NB4 (cell line): ENCODE results near the gene ADAMTS6.

ENCODE experiments used
- DNase-seq: peaks from one replicate; pipeline ENCODE4 v3.0.0; 2010; ENCODE audit warnings: low read depth
- H3K4me3 ChIP-seq: one replicate; pipeline ENCODE4 v1.5.1; 2011; ENCODE audit warnings: mild to moderate bottlenecking, low read depth, low read length, moderate library complexity
- MYC ChIP-seq: IDR thresholded peaks from 2 replicates; pipeline ENCODE4 v1.6.1; 2011; ENCODE audit warnings: low read depth, low read length
- POLR2A ChIP-seq: IDR thresholded peaks from 2 replicates; pipeline ENCODE4 v1.6.1; 2011; ENCODE audit warnings: mild to moderate bottlenecking; ENCODE audit not compliant: insufficient read length; ENCODE audit errors: extremely low read depth
- TF ChIP-seq, protein P1 (sequence below): IDR thresholded peaks from one replicate; pipeline ENCODE4 v1.5.1; 2012; ENCODE audit warnings: low read depth, low read length
- TF ChIP-seq, protein P2 (sequence below): IDR thresholded peaks from 2 replicates; pipeline ENCODE4 v1.6.1; 2011; ENCODE audit warnings: low read depth, low read length

Gene ADAMTS6

DNA sequence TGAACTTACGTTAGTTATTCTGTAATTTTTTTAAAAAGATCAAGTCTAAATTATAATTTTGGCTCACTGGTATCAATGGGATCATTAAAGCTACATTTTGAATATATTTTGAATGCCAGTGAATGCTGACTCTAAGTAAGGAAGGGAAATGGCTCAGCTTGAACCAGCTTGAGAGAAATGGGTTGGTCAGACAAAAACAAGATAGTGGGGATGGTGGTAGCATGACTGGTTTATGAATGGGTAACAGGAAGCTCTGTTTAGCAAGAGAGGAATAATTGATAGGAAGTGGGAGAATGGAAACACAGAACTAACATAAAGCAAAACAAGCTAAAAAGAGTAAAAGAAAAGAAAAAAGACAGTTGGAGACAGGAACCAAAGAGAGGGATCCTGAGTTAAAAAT is 220.2 kb downstream of the ADAMTS6 start:
- H3K4me3 ChIP-seq: no peak overlapping the region
- DNase-seq: no peak
- no peak for TF ChIP-seq POLR2A
- TF ChIP-seq, protein P1, sequence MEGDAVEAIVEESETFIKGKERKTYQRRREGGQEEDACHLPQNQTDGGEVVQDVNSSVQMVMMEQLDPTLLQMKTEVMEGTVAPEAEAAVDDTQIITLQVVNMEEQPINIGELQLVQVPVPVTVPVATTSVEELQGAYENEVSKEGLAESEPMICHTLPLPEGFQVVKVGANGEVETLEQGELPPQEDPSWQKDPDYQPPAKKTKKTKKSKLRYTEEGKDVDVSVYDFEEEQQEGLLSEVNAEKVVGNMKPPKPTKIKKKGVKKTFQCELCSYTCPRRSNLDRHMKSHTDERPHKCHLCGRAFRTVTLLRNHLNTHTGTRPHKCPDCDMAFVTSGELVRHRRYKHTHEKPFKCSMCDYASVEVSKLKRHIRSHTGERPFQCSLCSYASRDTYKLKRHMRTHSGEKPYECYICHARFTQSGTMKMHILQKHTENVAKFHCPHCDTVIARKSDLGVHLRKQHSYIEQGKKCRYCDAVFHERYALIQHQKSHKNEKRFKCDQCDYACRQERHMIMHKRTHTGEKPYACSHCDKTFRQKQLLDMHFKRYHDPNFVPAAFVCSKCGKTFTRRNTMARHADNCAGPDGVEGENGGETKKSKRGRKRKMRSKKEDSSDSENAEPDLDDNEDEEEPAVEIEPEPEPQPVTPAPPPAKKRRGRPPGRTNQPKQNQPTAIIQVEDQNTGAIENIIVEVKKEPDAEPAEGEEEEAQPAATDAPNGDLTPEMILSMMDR: no peak
- TF ChIP-seq MYC: no peak
- TF ChIP-seq, protein P2, sequence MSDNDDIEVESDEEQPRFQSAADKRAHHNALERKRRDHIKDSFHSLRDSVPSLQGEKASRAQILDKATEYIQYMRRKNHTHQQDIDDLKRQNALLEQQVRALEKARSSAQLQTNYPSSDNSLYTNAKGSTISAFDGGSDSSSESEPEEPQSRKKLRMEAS: no peak

DNA sequence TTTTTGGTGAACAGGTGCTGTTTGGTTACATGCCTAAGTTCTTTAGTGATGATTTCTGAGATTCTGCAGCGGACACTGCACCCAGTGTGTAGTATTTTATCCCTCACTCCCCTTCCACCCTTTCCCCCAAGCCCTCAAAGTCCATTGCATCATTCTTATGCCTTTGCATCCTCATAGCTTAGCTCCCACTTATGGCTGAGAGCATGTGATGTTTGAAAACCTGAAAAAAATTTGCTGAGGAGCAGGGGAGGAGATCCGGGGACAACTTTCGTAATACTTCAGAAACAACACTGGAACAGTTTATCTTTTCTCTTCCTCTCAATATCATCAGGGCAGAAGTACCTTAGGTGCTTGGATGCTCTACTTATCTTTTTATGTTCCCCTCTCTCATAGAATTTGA is 226.4 kb downstream of the ADAMTS6 start:
- TF ChIP-seq, protein P2: no peak
- TF ChIP-seq MYC (no peak), POLR2A (no peak)
- TF ChIP-seq, protein P1: no peak
- no peak for DNase-seq
- no peak overlapping the region for H3K4me3 ChIP-seq

DNA sequence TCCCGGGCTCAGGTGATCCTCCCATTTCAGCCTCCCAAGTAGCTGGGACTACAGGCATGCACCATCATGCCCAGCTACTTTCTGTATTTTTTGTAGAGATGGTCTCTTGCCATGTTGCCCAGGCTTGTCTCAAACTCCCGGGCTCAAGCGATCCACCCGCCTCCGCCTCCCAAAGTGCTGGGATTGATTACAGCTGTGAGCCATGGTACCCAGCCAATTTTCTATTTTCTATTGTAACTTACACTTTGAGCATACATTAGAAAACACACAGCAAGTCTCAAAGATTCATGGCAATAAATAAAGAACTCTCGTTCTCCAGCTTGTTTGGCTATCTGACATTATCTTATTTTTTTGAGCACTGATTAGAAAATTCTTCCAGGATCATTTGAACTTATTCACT is 228.7 kb downstream of the ADAMTS6 start:
- TF ChIP-seq, protein P1: no peak
- TF ChIP-seq, protein P2: no peak
- TF ChIP-seq POLR2A: no peak
- no peak for TF ChIP-seq MYC
- no peak for DNase-seq
- no peak overlapping the region for H3K4me3 ChIP-seq

DNA sequence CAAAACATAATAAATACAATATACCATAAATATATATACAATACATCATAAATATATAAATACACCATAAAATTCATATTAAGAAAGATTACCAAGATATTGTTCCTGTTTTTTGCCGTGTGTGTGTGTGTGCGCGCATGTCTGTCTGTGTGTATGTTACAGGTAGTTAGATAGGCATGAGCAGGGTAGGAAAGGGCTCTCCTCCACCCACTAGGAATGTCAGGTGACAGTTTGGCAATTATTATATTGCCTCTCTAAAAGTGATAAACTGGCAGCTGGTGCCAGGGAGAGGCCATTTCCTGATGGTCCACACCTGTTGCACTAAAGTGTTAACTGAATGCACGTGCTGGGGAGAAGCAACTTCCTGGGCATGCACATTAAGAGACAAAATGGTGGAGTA is 232.8 kb downstream of the ADAMTS6 start:
- no peak for TF ChIP-seq POLR2A
- TF ChIP-seq MYC: no peak
- TF ChIP-seq, protein P2: no peak
- TF ChIP-seq, protein P1: no peak
- no peak for DNase-seq
- no peak overlapping the region for H3K4me3 ChIP-seq

DNA sequence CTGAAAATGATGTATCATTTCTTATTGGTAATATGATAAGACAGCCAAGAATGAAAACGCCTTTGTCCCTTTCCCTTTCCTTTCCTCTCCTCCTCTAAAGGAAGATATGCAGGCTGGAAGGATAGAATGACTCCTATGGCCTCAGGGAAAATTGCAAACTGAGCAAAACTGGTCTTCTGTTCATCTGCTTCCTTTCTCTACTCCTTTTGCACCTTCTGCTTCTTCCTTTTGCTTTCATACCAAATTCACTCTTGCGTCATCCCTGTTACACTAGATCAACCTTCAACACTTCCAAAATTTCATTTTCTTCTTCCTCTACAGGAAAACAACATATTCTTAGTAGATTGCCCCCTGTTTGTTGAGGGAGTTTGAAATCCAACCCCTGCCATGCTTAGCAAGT is 234.1 kb downstream of the ADAMTS6 start:
- no peak for DNase-seq
- TF ChIP-seq, protein P2: no peak
- no peak for TF ChIP-seq MYC
- no peak overlapping the region for H3K4me3 ChIP-seq

DNA sequence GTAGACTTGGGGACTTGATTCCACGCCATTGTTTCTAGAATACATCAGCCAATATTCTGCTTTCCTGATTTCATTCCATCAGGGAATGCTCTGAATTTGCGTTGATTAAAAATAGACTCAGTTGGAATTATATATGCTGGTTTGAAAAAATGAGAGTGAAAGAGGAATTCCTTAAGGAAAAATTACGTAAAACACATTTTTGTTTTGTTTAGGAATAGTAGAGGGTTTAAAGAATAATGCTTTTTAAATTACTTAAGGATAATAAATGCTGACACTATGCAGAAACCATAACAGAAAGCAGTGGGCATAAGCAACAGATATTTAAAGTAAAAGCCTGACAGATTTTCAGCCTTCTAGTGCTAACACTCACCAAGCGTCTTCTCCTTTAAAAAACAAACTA is 235.0 kb downstream of the ADAMTS6 start:
- H3K4me3 ChIP-seq: no peak overlapping the region
- TF ChIP-seq, protein P2: no peak
- TF ChIP-seq POLR2A (no peak), MYC (no peak)
- TF ChIP-seq, protein P1: no peak
- DNase-seq: no peak
